Esophagus muscularis mucosa (tissue), 4 donors: ENCODE data around the gene GPR157.

ENCODE experiments used
- CTCF ChIP-seq, 3 experiments: fragments of 200-600 bp in 2 of 3; fragments of 450-650 bp in 1 of 3; sonication (generic) in 2 of 3; IDR thresholded peaks; one replicate each; pipeline ENCODE4 v1.5.1; 2017 to 2019; ENCODE audit warnings: antibody characterized with exemption in 3 of 3, mild to moderate bottlenecking in 2 of 3, moderate library complexity in 1 of 3
- EP300 ChIP-seq: sonication (generic); formaldehyde crosslinking; IDR thresholded peaks from one replicate; pipeline ENCODE4 v1.6.1; 2017; ENCODE audit warnings: antibody characterized with exemption
- POLR2A ChIP-seq: fragments of 450-650 bp; IDR thresholded peaks from one replicate; pipeline ENCODE4 v1.6.1; 2017; ENCODE audit warnings: antibody characterized with exemption, moderate library complexity, mild to moderate bottlenecking, low read depth
- POLR2AphosphoS5 ChIP-seq, 2 donors: sonication (generic); formaldehyde crosslinking; IDR thresholded peaks; one replicate each; pipeline ENCODE4 v1.6.1; 2017; ENCODE audit warnings: antibody characterized with exemption in 2 of 2

GRCh38 chr1:9145021-9145668, 16.2 kb upstream of the GPR157 start:
- TF ChIP-seq CTCF (IDR thresholded peaks at IDR 0.05) = no peak
- TF ChIP-seq POLR2AphosphoS5 (IDR thresholded peaks at IDR 0.05) = no peak
- TF ChIP-seq POLR2A = no peak
- no peak for TF ChIP-seq EP300
